ENCODE measurements around the gene SLC18A2.

DNA sequence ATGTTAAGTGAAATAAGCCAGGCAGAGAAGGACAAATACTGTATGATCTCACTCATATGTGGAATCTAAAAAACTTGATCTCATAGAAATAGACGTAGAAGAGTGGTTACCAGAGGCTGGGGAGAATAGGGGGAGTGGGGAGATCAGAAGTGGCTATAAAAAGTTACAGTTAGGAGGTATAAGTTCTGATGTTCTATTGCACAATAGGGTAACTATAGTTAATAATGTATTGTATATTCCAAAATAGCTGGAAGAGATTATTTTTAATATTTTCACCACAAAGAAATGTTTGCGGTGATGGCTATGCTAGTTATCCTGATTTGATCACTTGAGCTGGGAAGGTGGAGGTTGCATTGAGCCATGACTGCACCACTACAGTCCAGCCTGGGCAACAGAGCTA is 53.8 kb downstream of the SLC18A2 start:
- TF ChIP-seq, protein P1, sequence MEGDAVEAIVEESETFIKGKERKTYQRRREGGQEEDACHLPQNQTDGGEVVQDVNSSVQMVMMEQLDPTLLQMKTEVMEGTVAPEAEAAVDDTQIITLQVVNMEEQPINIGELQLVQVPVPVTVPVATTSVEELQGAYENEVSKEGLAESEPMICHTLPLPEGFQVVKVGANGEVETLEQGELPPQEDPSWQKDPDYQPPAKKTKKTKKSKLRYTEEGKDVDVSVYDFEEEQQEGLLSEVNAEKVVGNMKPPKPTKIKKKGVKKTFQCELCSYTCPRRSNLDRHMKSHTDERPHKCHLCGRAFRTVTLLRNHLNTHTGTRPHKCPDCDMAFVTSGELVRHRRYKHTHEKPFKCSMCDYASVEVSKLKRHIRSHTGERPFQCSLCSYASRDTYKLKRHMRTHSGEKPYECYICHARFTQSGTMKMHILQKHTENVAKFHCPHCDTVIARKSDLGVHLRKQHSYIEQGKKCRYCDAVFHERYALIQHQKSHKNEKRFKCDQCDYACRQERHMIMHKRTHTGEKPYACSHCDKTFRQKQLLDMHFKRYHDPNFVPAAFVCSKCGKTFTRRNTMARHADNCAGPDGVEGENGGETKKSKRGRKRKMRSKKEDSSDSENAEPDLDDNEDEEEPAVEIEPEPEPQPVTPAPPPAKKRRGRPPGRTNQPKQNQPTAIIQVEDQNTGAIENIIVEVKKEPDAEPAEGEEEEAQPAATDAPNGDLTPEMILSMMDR (IDR thresholded peaks at IDR 0.05; ENCODE audit: control extremely low read depth in 1 of 3, insufficient read depth in 1 of 3, low read depth in 1 of 3, low read length in 3 of 3), result no peak
- TF ChIP-seq YY1 (IDR thresholded peaks at IDR 0.05; ENCODE audit: low read depth, low read length), result no peak
- no peak for TF ChIP-seq POLR2A (IDR thresholded peaks at IDR 0.05; ENCODE audit: control extremely low read depth in 1 of 2, low read depth in 2 of 2, low read length in 2 of 2)
